K562 (cell line): Measurements from ENCODE around the gene SH3PXD2B.

Experiments used
- GTF2E2 ChIP-seq: fragments of 200-800 bp; sonication (Bioruptor generic); IDR thresholded peaks from 2 replicates; pipeline ENCODE4 v1.6.1; 2016; ENCODE audit warnings: missing genetic modification characterization, missing compliant biosample characterization
- ZNF324 ChIP-seq: fragments of 250-450 bp; sonication (Bioruptor Pico); IDR thresholded peaks from 2 replicates; pipeline ENCODE4 v1.4.0; 2020; ENCODE audit warnings: mild to moderate bottlenecking

DNA sequence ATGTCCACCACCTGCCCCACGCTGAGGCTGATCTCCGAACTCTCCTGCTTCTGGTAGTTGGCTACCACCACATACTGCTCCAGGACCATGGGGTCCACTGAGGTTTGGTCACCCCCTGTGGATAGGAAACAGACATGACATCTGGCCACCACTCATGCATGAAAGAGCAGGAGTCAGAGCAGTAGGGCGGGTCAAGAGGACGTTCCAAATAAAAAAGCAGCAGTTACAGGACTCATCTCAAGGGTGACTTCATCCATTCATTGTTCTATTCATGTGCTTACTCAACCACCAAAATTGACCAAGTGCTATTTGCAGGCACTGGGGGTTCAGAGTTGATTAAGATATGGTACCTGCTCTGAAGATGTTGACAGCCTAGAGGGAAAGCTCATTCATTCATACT is 91.6 kb downstream of the SH3PXD2B start:
- TF ChIP-seq ZNF324, result no peak
- no peak for TF ChIP-seq GTF2E2 (tag)
